SK-N-SH (cell line): ENCODE data around the gene RAB40A. TPM values are rescaled to one million over a fixed set of nuclear protein-coding genes. Genes with fewer than 3 reads are reported as not detected.

Source experiments
- CTCF ChIA-PET: fragments of 300-600, 350-600 bp; formaldehyde crosslinking; extraction: SDS; loops from one replicate; lab custom pipeline; 2021; lab: Yijun Ruan, JAX
- POLR2A ChIA-PET: fragments of 350-600 bp; sonication (Branson Sonifier 250); formaldehyde crosslinking; extraction: SDS; loops from one replicate; lab custom pipeline; 2020; ENCODE audit warnings: antibody characterized with exemption, inconsistent platforms; lab: Yijun Ruan, JAX
- DNase-seq: peaks from one replicate; pipeline ENCODE4 v3.0.0; 2012
- H2AFZ ChIP-seq: fragments of 200-600 bp; sonication (generic); 2 replicates; pipeline ENCODE4 v1.8.1; 2016; ENCODE audit warnings: antibody characterized with exemption, mild to moderate bottlenecking, low read depth
- H3F3A ChIP-seq: fragments of 200-600 bp; sonication (generic); replicated peaks from 2 replicates; pipeline ENCODE3; 2016; ENCODE audit warnings: antibody characterized with exemption, mild to moderate bottlenecking; ENCODE audit not compliant: insufficient read depth
- H3K27ac ChIP-seq, 2 experiments: fragments of 200-500 bp in 1 of 2; fragments of 200-600 bp in 1 of 2; sonication (Bioruptor generic) in 1 of 2; sonication (generic), shearing (Covaris generic) in 1 of 2; 2 replicates each; pipeline versions ENCODE4 v1.5.1 to v1.6.1; 2014 to 2016; ENCODE audit warnings: low read depth in 2 of 2, inconsistent platforms in 1 of 2, low read length in 1 of 2, mild to moderate bottlenecking in 1 of 2, mixed read lengths in 1 of 2
- H3K27me3 ChIP-seq: fragments of 200-600 bp; sonication (generic), shearing (Covaris generic); 2 replicates; pipeline ENCODE4 v1.6.1; 2016; ENCODE audit warnings: mixed run types; ENCODE audit not compliant: insufficient read depth
- H3K36me3 ChIP-seq, 2 experiments: fragments of 200-500 bp in 1 of 2; fragments of 200-600 bp in 1 of 2; sonication (Bioruptor generic) in 1 of 2; sonication (generic) in 1 of 2; replicated peaks in 1 of 2; 2 replicates each; pipeline versions ENCODE3 to v1.5.1; 2014 to 2016; ENCODE audit warnings: low read length in 1 of 2, mild to moderate bottlenecking in 1 of 2; ENCODE audit not compliant: insufficient read depth in 2 of 2, control insufficient read depth in 1 of 2
- H3K4me1 ChIP-seq, 2 experiments: fragments of 200-500 bp in 1 of 2; fragments of 200-600 bp in 1 of 2; sonication (Bioruptor generic) in 1 of 2; sonication (generic), shearing (Covaris generic) in 1 of 2; 2 replicates each; pipeline versions ENCODE4 v1.5.1 to v1.6.1; 2014 to 2016; ENCODE audit warnings: low read depth in 1 of 2, low read length in 1 of 2, mixed run types in 1 of 2; ENCODE audit not compliant: insufficient read depth in 2 of 2, control insufficient read depth in 1 of 2
- H3K4me2 ChIP-seq: fragments of 200-600 bp; sonication (generic), shearing (Covaris generic); 2 replicates; pipeline ENCODE4 v1.6.1; 2017; ENCODE audit warnings: mixed run types
- H3K4me3 ChIP-seq, 2 experiments: fragments of 200-500 bp in 1 of 2; fragments of 200-600 bp in 1 of 2; sonication (Bioruptor generic) in 1 of 2; sonication (generic), shearing (Covaris generic) in 1 of 2; 2 replicates each; pipeline versions ENCODE4 v1.5.1 to v1.8.1; 2014 to 2016; ENCODE audit warnings: low read depth in 2 of 2, inconsistent platforms in 1 of 2, low read length in 1 of 2, mild to moderate bottlenecking in 1 of 2, mixed read lengths in 1 of 2, moderate library complexity in 1 of 2
- H3K79me2 ChIP-seq: fragments of 200-600 bp; sonication (generic); 2 replicates; pipeline ENCODE4 v1.8.1; 2017; ENCODE audit warnings: mild to moderate bottlenecking; ENCODE audit not compliant: insufficient read depth
- H3K9ac ChIP-seq: fragments of 200-600 bp; sonication (generic); 2 replicates; pipeline ENCODE4 v1.6.1; 2017; ENCODE audit warnings: mixed run types
- H3K9me2 ChIP-seq: fragments of 200-600 bp; sonication (generic); 2 replicates; pipeline ENCODE4 v1.6.1; 2017; ENCODE audit warnings: mixed run types
- H3K9me3 ChIP-seq: fragments of 200-600 bp; sonication (generic); 2 replicates; pipeline ENCODE4 v1.6.1; 2017; ENCODE audit warnings: mixed run types, mild to moderate bottlenecking, moderate library complexity
- H4K20me1 ChIP-seq: fragments of 200-600 bp; sonication (generic); 2 replicates; pipeline ENCODE4 v1.6.1; 2017; ENCODE audit warnings: mild to moderate bottlenecking, mixed run types; ENCODE audit not compliant: insufficient read depth
- EP300 ChIP-seq, 2 experiments: IDR thresholded peaks; 2 replicates each; pipeline versions ENCODE4 v1.4.0 to v1.6.1; 2012; ENCODE audit warnings: borderline replicate concordance in 1 of 2, low read depth in 1 of 2, low read length in 1 of 2
- JUND ChIP-seq: IDR thresholded peaks from 2 replicates; pipeline ENCODE4 v1.4.0; 2012
- MXI1 ChIP-seq: IDR thresholded peaks from 2 replicates; pipeline ENCODE4 v1.6.1; 2012; ENCODE audit warnings: mild to moderate bottlenecking, low read depth, low read length, improper control_type of control experiment
- NFIC ChIP-seq: IDR thresholded peaks from 2 replicates; pipeline ENCODE4 v1.4.0; 2012; ENCODE audit warnings: borderline replicate concordance
- RCOR1 ChIP-seq: fragments of 150-350 bp; IDR thresholded peaks from 2 replicates; pipeline ENCODE4 v1.6.1; 2017; ENCODE audit warnings: antibody characterized with exemption, low read length
- REST ChIP-seq: IDR thresholded peaks from 2 replicates; pipeline ENCODE4 v1.6.1; 2012; ENCODE audit warnings: mild to moderate bottlenecking, low read depth, low read length, moderate library complexity
- RFX5 ChIP-seq: IDR thresholded peaks from 2 replicates; pipeline ENCODE4 v1.6.1; 2012; ENCODE audit warnings: mild to moderate bottlenecking, improper control_type of control experiment, low read length
- SMC3 ChIP-seq: IDR thresholded peaks from 2 replicates; pipeline ENCODE4 v1.6.1; 2012; ENCODE audit warnings: low read depth, low read length, improper control_type of control experiment
- TAF1 ChIP-seq: IDR thresholded peaks from 2 replicates; pipeline ENCODE4 v1.6.1; 2012; ENCODE audit warnings: low read depth, mild to moderate bottlenecking, low read length, moderate library complexity, borderline replicate concordance
- TCF12 ChIP-seq: IDR thresholded peaks from 2 replicates; pipeline ENCODE4 v1.4.0; 2012
- WGBS: methylation state at CpG from one replicate; pipeline ENCODE4 v1.1.6; 2017; ENCODE audit warnings: low lambda C conversion rate; 5-methylcytosine and 5-hydroxymethylcytosine counted together
- polyA plus RNA-seq, 3 experiments: library from polyadenylated mRNA; depleted of rRNA; stranded (reverse); fragments of >200 nt; gene quantifications; 2 replicates each; pipeline ENCODE4 v1.2.3, GENCODE V29; 2012
- TF ChIP-seq, protein P1 (sequence below): IDR thresholded peaks from 2 replicates; pipeline ENCODE4 v1.4.0; 2012; ENCODE audit warnings: low read depth
- TF ChIP-seq, protein P2 (sequence below): fragments of 150-350 bp; IDR thresholded peaks from 2 replicates; pipeline ENCODE4 v1.6.1; 2016; ENCODE audit warnings: mild to moderate bottlenecking, low read depth, low read length
- TF ChIP-seq, protein P3 (sequence below): fragments of 200-600 bp; sonication (generic); IDR thresholded peaks from 2 replicates; pipeline ENCODE4 v1.6.1; 2017; ENCODE audit warnings: antibody characterized with exemption, mild to moderate bottlenecking, moderate library complexity

RAB40A gene
- 0.30 and 0.58 TPM in 2 replicates for polyA plus RNA-seq (2012; rRNA removed)
- 0.15 and 0.20 TPM in 2 replicates for polyA plus RNA-seq (2012; cell fraction: cytosol; rRNA removed)
- polyA plus RNA-seq (2012; cell fraction: nucleus; rRNA removed) = 2.5 and 2.8 TPM in 2 replicates

GRCh38 chrX:103519389-103519788 is at the start of gene RAB40A:
Gene RAB40A (minus strand): TSS chrX:103519489. CDS start chrX:103500756, 18,733 bp downstream.
- POLR2A ChIA-PET = no interaction called here

More at GRCh38 chrX:103519389-103519788, at the start of gene RAB40A:
- no peaks in the 10 kb centered on the region for H3K4me1 ChIP-seq
- no peak within 1 kb of the TSS for H2AFZ ChIP-seq
- H3K79me2 ChIP-seq = no peaks in the 10 kb centered on the region
- no peaks in the 10 kb centered on the region for H3F3A ChIP-seq
- no peaks in the 10 kb centered on the region for H3K27me3 ChIP-seq
- H3K9me3 ChIP-seq = no peaks in the 10 kb centered on the region
- no peak within 1 kb of the TSS for H3K9ac ChIP-seq
- no peaks in the 10 kb centered on the region for H3K36me3 ChIP-seq
- CTCF ChIA-PET = no interaction called here
- DNase-seq = no peak
- H3K27ac ChIP-seq = no peak within 1 kb of the TSS
- H3K9me2 ChIP-seq = no peaks in the 10 kb centered on the region
- 27% methylated on average over 2 of the region's 2 CpGs for WGBS
- no peak within 1 kb of the TSS for H3K4me2 ChIP-seq
- no peaks in the 10 kb centered on the region for H4K20me1 ChIP-seq
- H3K4me3 ChIP-seq = no peak within 1 kb of the TSS
- no peak for TF ChIP-seq TCF12
- TF ChIP-seq REST = no peak
- TF ChIP-seq RFX5 = no peak
- TF ChIP-seq, protein P1, sequence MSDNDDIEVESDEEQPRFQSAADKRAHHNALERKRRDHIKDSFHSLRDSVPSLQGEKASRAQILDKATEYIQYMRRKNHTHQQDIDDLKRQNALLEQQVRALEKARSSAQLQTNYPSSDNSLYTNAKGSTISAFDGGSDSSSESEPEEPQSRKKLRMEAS = no peak
- TF ChIP-seq NFIC = no peak
- no peak for TF ChIP-seq SMC3
- no peak for TF ChIP-seq RCOR1
- no peak for TF ChIP-seq EP300 (IDR thresholded peaks at IDR 0.05; ENCODE audit: borderline replicate concordance in 1 of 2, low read depth in 1 of 2, low read length in 1 of 2)
- no peak for TF ChIP-seq MXI1
- TF ChIP-seq, protein P2, sequence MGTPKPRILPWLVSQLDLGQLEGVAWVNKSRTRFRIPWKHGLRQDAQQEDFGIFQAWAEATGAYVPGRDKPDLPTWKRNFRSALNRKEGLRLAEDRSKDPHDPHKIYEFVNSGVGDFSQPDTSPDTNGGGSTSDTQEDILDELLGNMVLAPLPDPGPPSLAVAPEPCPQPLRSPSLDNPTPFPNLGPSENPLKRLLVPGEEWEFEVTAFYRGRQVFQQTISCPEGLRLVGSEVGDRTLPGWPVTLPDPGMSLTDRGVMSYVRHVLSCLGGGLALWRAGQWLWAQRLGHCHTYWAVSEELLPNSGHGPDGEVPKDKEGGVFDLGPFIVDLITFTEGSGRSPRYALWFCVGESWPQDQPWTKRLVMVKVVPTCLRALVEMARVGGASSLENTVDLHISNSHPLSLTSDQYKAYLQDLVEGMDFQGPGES = no peak
- TF ChIP-seq, protein P3, sequence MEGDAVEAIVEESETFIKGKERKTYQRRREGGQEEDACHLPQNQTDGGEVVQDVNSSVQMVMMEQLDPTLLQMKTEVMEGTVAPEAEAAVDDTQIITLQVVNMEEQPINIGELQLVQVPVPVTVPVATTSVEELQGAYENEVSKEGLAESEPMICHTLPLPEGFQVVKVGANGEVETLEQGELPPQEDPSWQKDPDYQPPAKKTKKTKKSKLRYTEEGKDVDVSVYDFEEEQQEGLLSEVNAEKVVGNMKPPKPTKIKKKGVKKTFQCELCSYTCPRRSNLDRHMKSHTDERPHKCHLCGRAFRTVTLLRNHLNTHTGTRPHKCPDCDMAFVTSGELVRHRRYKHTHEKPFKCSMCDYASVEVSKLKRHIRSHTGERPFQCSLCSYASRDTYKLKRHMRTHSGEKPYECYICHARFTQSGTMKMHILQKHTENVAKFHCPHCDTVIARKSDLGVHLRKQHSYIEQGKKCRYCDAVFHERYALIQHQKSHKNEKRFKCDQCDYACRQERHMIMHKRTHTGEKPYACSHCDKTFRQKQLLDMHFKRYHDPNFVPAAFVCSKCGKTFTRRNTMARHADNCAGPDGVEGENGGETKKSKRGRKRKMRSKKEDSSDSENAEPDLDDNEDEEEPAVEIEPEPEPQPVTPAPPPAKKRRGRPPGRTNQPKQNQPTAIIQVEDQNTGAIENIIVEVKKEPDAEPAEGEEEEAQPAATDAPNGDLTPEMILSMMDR = no peak
- no peak for TF ChIP-seq JUND
- no peak for TF ChIP-seq TAF1
